ENCODE results near the gene RFWD3.

Gene RFWD3

GRCh38 chr16:74574146-74574545 lies 92.5 kb downstream of the RFWD3 start:
- Histone ChIP-seq H3K79me2 (ENCODE audit: insufficient read depth, low read length) (peaks cover 72% of the 10 kb centered on the region), H4K20me1 (ENCODE audit: insufficient read depth, low read length) (no peaks in the 10 kb centered on the region), H3K9me3 (ENCODE audit: low read length) (no peaks in the 10 kb centered on the region), H3K4me1 (ENCODE audit: insufficient read depth, low read length, severe bottlenecking) (no peaks in the 10 kb centered on the region), H3K4me3 (ENCODE audit: low read depth, low read length, poor library complexity, severe bottlenecking) (no peak overlapping the region), H2AFZ (ENCODE audit: low read length) (no peak overlapping the region), H3K4me2 (ENCODE audit: low read length) (no peak overlapping the region), H3K27ac (ENCODE audit: low read depth, low read length, poor library complexity, severe bottlenecking) (no peak overlapping the region), H3K27me3 (ENCODE audit: insufficient read depth, low read length) (no peaks in the 10 kb centered on the region), H3K9ac (ENCODE audit: low read length) (no peak overlapping the region), H3K36me3 (ENCODE audit: insufficient read depth, low read length) (no peaks in the 10 kb centered on the region), H3K9me2 (ENCODE audit: low read depth, low read length) (no peaks in the 10 kb centered on the region), H3F3A (ENCODE audit: insufficient read depth, low read length) (no peaks in the 10 kb centered on the region)
- TF ChIP-seq EZH2 (IDR thresholded peaks at IDR 0.05; ENCODE audit: borderline replicate concordance, low read length) (no peak), CTCF (IDR thresholded peaks at IDR 0.05; ENCODE audit: low read length) (no peak)

GRCh38 chr16:74573622-74574021 lies 93.1 kb downstream of the RFWD3 start:
- H3K36me3 ChIP-seq (ENCODE audit: insufficient read depth, low read length), result no peaks in the 10 kb centered on the region
- H3K9ac ChIP-seq (ENCODE audit: low read length), result no peak overlapping the region
- H3K27me3 ChIP-seq (ENCODE audit: insufficient read depth, low read length), result no peaks in the 10 kb centered on the region
- no peak overlapping the region for H2AFZ ChIP-seq (ENCODE audit: low read length)
- no peaks in the 10 kb centered on the region for H3K4me1 ChIP-seq (ENCODE audit: insufficient read depth, low read length, severe bottlenecking)
- no peaks in the 10 kb centered on the region for H3F3A ChIP-seq (ENCODE audit: insufficient read depth, low read length)
- H3K9me2 ChIP-seq (ENCODE audit: low read depth, low read length), result no peaks in the 10 kb centered on the region
- H3K27ac ChIP-seq (ENCODE audit: low read depth, low read length, poor library complexity, severe bottlenecking), result no peak overlapping the region
- TF ChIP-seq EZH2 (IDR thresholded peaks at IDR 0.05; ENCODE audit: borderline replicate concordance, low read length), result no peak
- no peak for TF ChIP-seq CTCF (IDR thresholded peaks at IDR 0.05; ENCODE audit: low read length)
- H3K9me3 ChIP-seq (ENCODE audit: low read length), result no peaks in the 10 kb centered on the region
- no peaks in the 10 kb centered on the region for H4K20me1 ChIP-seq (ENCODE audit: insufficient read depth, low read length)
- no peak overlapping the region for H3K4me3 ChIP-seq (ENCODE audit: low read depth, low read length, poor library complexity, severe bottlenecking)
- H3K4me2 ChIP-seq (ENCODE audit: low read length), result no peak overlapping the region
- H3K79me2 ChIP-seq (ENCODE audit: insufficient read depth, low read length), result peaks cover 73% of the 10 kb centered on the region
